SU-DHL-6 (cell line): ENCODE measurements around the gene CSNK1A1.
"Not testable (repeated sequence)": the region's sequence is repeated elsewhere in the genome, so short reads cannot be mapped to it uniquely, and the experiment has no call there.

Experiments used
- H2AFZ ChIP-seq: fragments of 200-600 bp; sonication (generic); 2 replicates; pipeline ENCODE4 v1.6.1; 2014; ENCODE audit warnings: low read depth, mild to moderate bottlenecking, moderate library complexity, mixed read lengths, antibody characterized with exemption, low read length; ENCODE audit not compliant: severe bottlenecking
- H3F3A ChIP-seq: fragments of 200-600 bp; shearing (Covaris generic); 2 replicates; pipeline ENCODE4 v1.6.0; 2016; ENCODE audit warnings: antibody characterized with exemption, mild to moderate bottlenecking; ENCODE audit not compliant: insufficient read depth
- H3K27ac ChIP-seq: fragments of 200-600 bp; sonication (generic); 2 replicates; pipeline ENCODE4 v1.5.1; 2016; ENCODE audit warnings: low read depth, mild to moderate bottlenecking, low read length, moderate library complexity, mixed read lengths
- H3K27me3 ChIP-seq: fragments of 200-600 bp; sonication (generic), shearing (Covaris generic); 2 replicates; pipeline ENCODE4 v1.6.0; 2014; ENCODE audit warnings: mild to moderate bottlenecking, low read length
- H3K36me3 ChIP-seq: fragments of 200-600 bp; sonication (generic); 2 replicates; pipeline ENCODE4 v1.6.1; 2014; ENCODE audit warnings: mild to moderate bottlenecking, low read length, mixed read lengths
- H3K4me2 ChIP-seq: fragments of 300-600, 200-600 bp; shearing (Covaris generic), sonication (generic); 2 replicates; pipeline ENCODE4 v1.6.0; 2014; ENCODE audit warnings: low read length, low read depth, mild to moderate bottlenecking; ENCODE audit not compliant: poor library complexity, severe bottlenecking
- H3K4me3 ChIP-seq: fragments of 200-600 bp; sonication (generic); 2 replicates; pipeline ENCODE4 v1.5.1; 2014; ENCODE audit warnings: antibody characterized with exemption, low read length, mild to moderate bottlenecking, mixed read lengths; ENCODE audit not compliant: insufficient read depth, poor library complexity, severe bottlenecking
- H3K79me2 ChIP-seq: fragments of 200-600 bp; sonication (generic); 2 replicates; pipeline ENCODE4 v1.6.1; 2014; ENCODE audit warnings: mild to moderate bottlenecking, low read length, moderate library complexity; ENCODE audit not compliant: insufficient read depth
- H3K9ac ChIP-seq: fragments of 200-600 bp; sonication (generic); 2 replicates; pipeline ENCODE4 v1.7.0; 2014; ENCODE audit warnings: mild to moderate bottlenecking, low read length
- H3K9me2 ChIP-seq: fragments of 200-600 bp; sonication (generic); replicated peaks from 2 replicates; pipeline ENCODE4 v1.6.1; 2014; ENCODE audit warnings: low read length; ENCODE audit not compliant: insufficient read depth
- H3K9me3 ChIP-seq: fragments of 200-600 bp; sonication (generic); 2 replicates; pipeline ENCODE4 v1.6.1; 2014; ENCODE audit warnings: low read length, mixed read lengths; ENCODE audit not compliant: insufficient read depth
- H4K20me1 ChIP-seq: fragments of 200-600 bp; sonication (generic); 2 replicates; pipeline ENCODE4 v1.6.1; 2014; ENCODE audit warnings: low read depth, mild to moderate bottlenecking, antibody characterized with exemption, low read length, moderate library complexity, mixed read lengths
- CTCF ChIP-seq: fragments of 200-600 bp; sonication (generic); IDR thresholded peaks from one replicate; pipeline ENCODE4 v1.5.1; 2017; ENCODE audit warnings: antibody characterized with exemption, mild to moderate bottlenecking, low read length, moderate library complexity; ENCODE audit not compliant: insufficient read depth, poor library complexity, severe bottlenecking
- EZH2phosphoT487 ChIP-seq: fragments of 200-600 bp; sonication (generic), shearing (Covaris generic); conservative IDR thresholded peaks from 2 replicates; pipeline ENCODE4 v1.6.1; 2018; ENCODE audit warnings: mild to moderate bottlenecking, antibody characterized with exemption, low read length, moderate library complexity, mixed read lengths

CSNK1A1 gene

DNA sequence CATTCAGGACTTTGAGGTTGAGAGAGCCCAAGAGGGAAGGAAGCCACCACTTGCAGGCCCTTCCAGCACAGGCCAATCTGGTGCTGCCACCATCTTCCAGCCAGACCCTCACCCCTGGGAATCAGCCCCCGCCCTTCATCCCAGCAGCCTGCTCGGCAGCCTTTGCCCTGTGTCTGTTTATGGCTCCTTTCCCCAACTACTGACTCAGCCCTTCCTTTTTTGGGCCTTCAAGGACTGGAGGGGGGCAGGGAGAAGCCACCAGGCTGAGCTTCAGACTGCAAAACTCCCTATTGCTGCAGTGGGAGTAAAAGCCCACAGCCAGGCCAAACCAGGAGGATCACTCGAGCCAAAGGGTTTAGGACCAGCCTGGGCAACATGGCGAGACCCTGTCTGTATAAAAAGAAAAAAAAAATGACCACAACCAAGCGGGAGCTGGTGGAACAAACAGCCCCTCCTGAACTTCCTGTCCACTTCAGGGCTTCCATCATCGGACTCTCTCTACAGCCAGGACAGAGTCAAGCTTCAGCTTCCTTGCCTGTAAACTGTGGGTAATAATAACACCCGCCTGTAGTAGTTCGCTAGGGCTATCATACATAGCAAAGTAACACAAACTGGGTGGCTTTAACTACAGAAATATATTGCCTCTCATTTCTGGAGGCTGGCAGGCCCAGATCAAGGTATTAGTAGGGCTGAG lies 86.3 kb downstream of the CSNK1A1 start:
- Histone ChIP-seq H3K4me2 (no peak overlapping the region), H2AFZ (no peak overlapping the region), H3K36me3 (no peaks in the 10 kb centered on the region), H3K4me3 (no peak overlapping the region), H3F3A (no peaks in the 10 kb centered on the region), H3K79me2 (no peaks in the 10 kb centered on the region), H3K27ac (no peak overlapping the region), H3K9ac (no peak overlapping the region), H3K27me3 (no peaks in the 10 kb centered on the region), H4K20me1 (no peaks in the 10 kb centered on the region), H3K9me2 (no peaks in the 10 kb centered on the region), H3K9me3 (no peaks in the 10 kb centered on the region)
- no peak for TF ChIP-seq CTCF
- no peak for TF ChIP-seq EZH2phosphoT487

DNA sequence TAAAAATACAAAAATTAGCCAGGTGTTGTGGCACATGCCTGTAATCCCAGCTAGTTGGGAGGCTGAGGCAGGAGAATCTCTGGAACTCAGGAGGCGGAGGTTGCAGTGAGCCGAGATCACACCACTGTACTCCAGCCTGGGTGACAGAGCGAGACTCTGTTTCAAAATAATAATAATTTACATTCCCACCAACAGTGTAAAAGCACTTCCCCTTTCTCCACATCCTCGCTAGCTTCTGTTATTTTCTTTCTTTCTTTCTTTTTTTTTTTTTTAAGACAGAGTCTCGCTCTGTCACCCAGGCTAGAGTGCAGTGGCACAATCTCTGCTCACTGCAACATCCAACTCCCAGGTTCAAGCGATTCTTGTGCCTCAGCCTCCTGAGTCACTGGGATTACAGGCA lies 89.3 kb downstream of the CSNK1A1 start:
- H3K9me2 ChIP-seq, H3K9me3 ChIP-seq, H3K27ac ChIP-seq: not testable (repeated sequence)

GRCh38 chr5:149459891-149460290 lies 91.3 kb downstream of the CSNK1A1 start:
- Histone ChIP-seq H3K4me3 (no peak overlapping the region), H4K20me1 (no peaks in the 10 kb centered on the region), H3K27ac (no peak overlapping the region), H3K9me3 (no peaks in the 10 kb centered on the region), H2AFZ (no peak overlapping the region), H3K4me2 (no peak overlapping the region), H3K9ac (no peak overlapping the region), H3F3A (no peaks in the 10 kb centered on the region), H3K27me3 (no peaks in the 10 kb centered on the region), H3K79me2 (no peaks in the 10 kb centered on the region), H3K36me3 (no peaks in the 10 kb centered on the region), H3K9me2 (no peaks in the 10 kb centered on the region)
- TF ChIP-seq CTCF (no peak), EZH2phosphoT487 (no peak)

More for the DNA sequence above, 89.3 kb downstream of the CSNK1A1 start:
- not testable (repeated sequence) for H3K4me2 ChIP-seq, H3K27me3 ChIP-seq, H3F3A ChIP-seq, H4K20me1 ChIP-seq, H2AFZ ChIP-seq, H3K9ac ChIP-seq, H3K79me2 ChIP-seq, H3K4me3 ChIP-seq, H3K36me3 ChIP-seq

- H2AFZ ChIP-seq: no peak overlapping the region
- no peaks in the 10 kb centered on the region for H3K79me2 ChIP-seq
- no peaks in the 10 kb centered on the region for H3K9me3 ChIP-seq
- H3F3A ChIP-seq: no peaks in the 10 kb centered on the region
- TF ChIP-seq EZH2phosphoT487: no peak
- TF ChIP-seq CTCF: no peak
- H3K9me2 ChIP-seq: no peaks in the 10 kb centered on the region
- no peak overlapping the region for H3K4me2 ChIP-seq
- H3K27ac ChIP-seq: no peak overlapping the region
- no peaks in the 10 kb centered on the region for H3K36me3 ChIP-seq
- no peak overlapping the region for H3K9ac ChIP-seq
- no peaks in the 10 kb centered on the region for H4K20me1 ChIP-seq
- H3K4me3 ChIP-seq: no peak overlapping the region
- H3K27me3 ChIP-seq: no peaks in the 10 kb centered on the region
Measured at GRCh38 chr5:149457393-149457763, 93.9 kb downstream of the CSNK1A1 start.
